Subcutaneous abdominal adipose tissue (tissue), 5 donors: ENCODE data around the gene MRPL20.
A peak's percentile ranks its signal among the peaks of the same experiment; 100 is the strongest.
"Not testable (repeated sequence)": the region's sequence is repeated elsewhere in the genome, so short reads cannot be mapped to it uniquely, and the experiment has no call there.

ENCODE experiments used
- H3K27ac ChIP-seq: one replicate; pipeline ENCODE4 v1.7.0; 2013; ENCODE audit warnings: low read depth, mild to moderate bottlenecking, inconsistent platforms, low read length, moderate library complexity
- H3K27me3 ChIP-seq, 5 donors: one replicate each; pipeline ENCODE4 v1.7.0; 2013; ENCODE audit warnings: low read length in 5 of 5, inconsistent platforms in 1 of 5; ENCODE audit not compliant: control insufficient read depth in 5 of 5, insufficient read depth in 4 of 5
- H3K36me3 ChIP-seq, 5 donors: one replicate each; pipeline ENCODE4 v1.7.0; 2013; ENCODE audit warnings: low read length in 5 of 5; ENCODE audit not compliant: control insufficient read depth in 5 of 5, insufficient read depth in 5 of 5
- H3K4me1 ChIP-seq, 5 donors: one replicate each; pipeline ENCODE4 v1.7.0; 2013; ENCODE audit warnings: low read length in 5 of 5, mild to moderate bottlenecking in 3 of 5, moderate library complexity in 1 of 5; ENCODE audit not compliant: control insufficient read depth in 5 of 5, insufficient read depth in 5 of 5
- H3K4me3 ChIP-seq, 5 donors: one replicate each; pipeline ENCODE4 v1.7.0; 2013; ENCODE audit warnings: low read length in 5 of 5, low read depth in 1 of 5
- H3K9ac ChIP-seq, 5 donors: one replicate each; pipeline ENCODE4 v1.7.0; 2013; ENCODE audit warnings: low read length in 5 of 5, mild to moderate bottlenecking in 4 of 5, moderate library complexity in 3 of 5
- H3K9me3 ChIP-seq, 5 donors: one replicate each; pipeline ENCODE4 v1.7.0; 2013; ENCODE audit warnings: low read length in 5 of 5; ENCODE audit not compliant: control insufficient read depth in 5 of 5
- donor health status: healthy.
- donor health status: healthy.
- donor health status: healthy.
- donor health status: healthy.
- donor health status: healthy.

MRPL20 gene

GRCh38 chr1:1406821-1407635 lies at the start of gene MRPL20:
Gene MRPL20 (minus strand): TSS chr1:1407293. CDS start chr1:1407217, 76 bp downstream.
- H3K36me3 ChIP-seq = peaks cover 0 to 32% (median 25%) of the 10 kb centered on the region in 5 donors
- H3K4me1 ChIP-seq = peaks cover 0 to 33% (median 30%) of the 10 kb centered on the region in 5 donors
- H3K9ac ChIP-seq = peak within 1 kb of the TSS; percentile 71 to 95 (median 90)

GRCh38 chr1:1456683-1457255 lies 49.7 kb upstream of the MRPL20 start:
- not testable (repeated sequence) for H3K9ac ChIP-seq, H3K9me3 ChIP-seq, H3K4me3 ChIP-seq, H3K4me1 ChIP-seq, H3K27me3 ChIP-seq, H3K27ac ChIP-seq, H3K36me3 ChIP-seq

More at GRCh38 chr1:1406821-1407635, at the start of gene MRPL20:
- Histone ChIP-seq H3K4me3 (peak within 1 kb of the TSS; percentile 68 to 97 (median 88)), H3K9me3 (no peaks in the 10 kb centered on the region), H3K27ac (peak within 1 kb of the TSS; percentile 76), H3K27me3 (no peaks in the 10 kb centered on the region)

GRCh38 chr1:1455934-1456333 lies 48.8 kb upstream of the MRPL20 start:
- not testable (repeated sequence) for H3K9me3 ChIP-seq, H3K27me3 ChIP-seq, H3K4me3 ChIP-seq, H3K27ac ChIP-seq, H3K4me1 ChIP-seq, H3K36me3 ChIP-seq, H3K9ac ChIP-seq

GRCh38 chr1:1455366-1455884 lies 48.3 kb upstream of the MRPL20 start:
- Histone ChIP-seq H3K4me1 (no peaks in the 10 kb centered on the region), H3K27me3 (no peaks in the 10 kb centered on the region), H3K4me3 (no peak overlapping the region), H3K9me3 (no peaks in the 10 kb centered on the region), H3K27ac (no peak overlapping the region), H3K9ac (no peak overlapping the region), H3K36me3 (no peaks in the 10 kb centered on the region)

- not testable (repeated sequence) for H3K27me3 ChIP-seq, H3K4me1 ChIP-seq, H3K4me3 ChIP-seq, H3K27ac ChIP-seq, H3K9ac ChIP-seq, H3K36me3 ChIP-seq, H3K9me3 ChIP-seq
These were observed 47.4 kb upstream of the MRPL20 start for GRCh38 chr1:1454286-1455056.

GRCh38 chr1:1452882-1453281 lies 45.8 kb upstream of the MRPL20 start:
- H3K27ac ChIP-seq = no peak overlapping the region
- no peaks in the 10 kb centered on the region for H3K27me3 ChIP-seq
- no peaks in the 10 kb centered on the region for H3K36me3 ChIP-seq
- no peak overlapping the region for H3K9ac ChIP-seq
- H3K4me1 ChIP-seq = no peaks in the 10 kb centered on the region
- no peak overlapping the region for H3K4me3 ChIP-seq
- no peaks in the 10 kb centered on the region for H3K9me3 ChIP-seq

GRCh38 chr1:1452365-1452739 lies 45.3 kb upstream of the MRPL20 start:
- H3K27me3 ChIP-seq, H3K9me3 ChIP-seq, H3K9ac ChIP-seq, H3K4me3 ChIP-seq, H3K4me1 ChIP-seq, H3K36me3 ChIP-seq, H3K27ac ChIP-seq: not testable (repeated sequence)

GRCh38 chr1:1451696-1452364 lies 44.7 kb upstream of the MRPL20 start:
- Histone ChIP-seq H3K27ac (no peak overlapping the region), H3K4me3 (no peak overlapping the region), H3K36me3 (no peaks in the 10 kb centered on the region), H3K9me3 (no peaks in the 10 kb centered on the region), H3K4me1 (no peaks in the 10 kb centered on the region), H3K27me3 (no peaks in the 10 kb centered on the region), H3K9ac (no peak overlapping the region)

GRCh38 chr1:1450616-1451015 lies 43.5 kb upstream of the MRPL20 start:
- H3K9me3 ChIP-seq, H3K9ac ChIP-seq, H3K4me1 ChIP-seq, H3K27ac ChIP-seq, H3K4me3 ChIP-seq, H3K36me3 ChIP-seq, H3K27me3 ChIP-seq: not testable (repeated sequence)
